ENCODE results near the gene SYNGR3.

DNA sequence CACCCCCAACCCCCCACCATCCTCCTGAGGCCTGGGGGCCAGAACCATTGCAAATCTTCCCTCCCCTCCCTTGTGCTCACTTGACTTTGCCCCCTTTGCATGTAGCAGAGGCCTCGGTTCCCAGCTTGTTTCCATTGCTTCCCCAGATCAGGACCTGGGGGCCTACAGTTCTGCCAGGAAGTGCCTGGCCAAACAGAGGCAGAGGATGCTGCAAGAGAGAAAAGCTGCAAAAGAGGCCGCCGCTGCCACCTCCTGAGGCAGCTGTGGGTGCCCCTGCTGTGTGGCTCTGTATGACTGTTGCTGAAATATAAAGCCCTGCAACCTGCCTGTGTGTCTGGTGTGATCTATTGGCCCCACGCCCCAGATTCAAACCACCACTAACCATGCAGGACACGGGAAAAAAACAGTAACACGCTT lies 28.1 kb upstream of the SYNGR3 start:
- TF ChIP-seq, protein P1, sequence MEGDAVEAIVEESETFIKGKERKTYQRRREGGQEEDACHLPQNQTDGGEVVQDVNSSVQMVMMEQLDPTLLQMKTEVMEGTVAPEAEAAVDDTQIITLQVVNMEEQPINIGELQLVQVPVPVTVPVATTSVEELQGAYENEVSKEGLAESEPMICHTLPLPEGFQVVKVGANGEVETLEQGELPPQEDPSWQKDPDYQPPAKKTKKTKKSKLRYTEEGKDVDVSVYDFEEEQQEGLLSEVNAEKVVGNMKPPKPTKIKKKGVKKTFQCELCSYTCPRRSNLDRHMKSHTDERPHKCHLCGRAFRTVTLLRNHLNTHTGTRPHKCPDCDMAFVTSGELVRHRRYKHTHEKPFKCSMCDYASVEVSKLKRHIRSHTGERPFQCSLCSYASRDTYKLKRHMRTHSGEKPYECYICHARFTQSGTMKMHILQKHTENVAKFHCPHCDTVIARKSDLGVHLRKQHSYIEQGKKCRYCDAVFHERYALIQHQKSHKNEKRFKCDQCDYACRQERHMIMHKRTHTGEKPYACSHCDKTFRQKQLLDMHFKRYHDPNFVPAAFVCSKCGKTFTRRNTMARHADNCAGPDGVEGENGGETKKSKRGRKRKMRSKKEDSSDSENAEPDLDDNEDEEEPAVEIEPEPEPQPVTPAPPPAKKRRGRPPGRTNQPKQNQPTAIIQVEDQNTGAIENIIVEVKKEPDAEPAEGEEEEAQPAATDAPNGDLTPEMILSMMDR (IDR thresholded peaks at IDR 0.05; ENCODE audit: insufficient read depth, low read length, poor library complexity, severe bottlenecking), result no peak
- TF ChIP-seq EZH2phosphoT487 (conservative IDR thresholded peaks at IDR 0.05; ENCODE audit: low read length), result no peak

Measured in SU-DHL-6 (cell line).